HEK293 (cell line): ENCODE data around the gene TRIM72.

ENCODE experiments used
- CTCF ChIA-PET: fragments of 350-600 bp; formaldehyde crosslinking; extraction: SDS; loops from one replicate; lab custom pipeline; 2021; ENCODE audit warnings: antibody characterized with exemption; lab: Yijun Ruan, JAX
- POLR2A ChIA-PET: fragments of 300-600 bp; formaldehyde crosslinking; extraction: SDS; loops from one replicate; lab custom pipeline; 2020; ENCODE audit warnings: antibody characterized with exemption, inconsistent platforms; lab: Yijun Ruan, JAX
- H3K27ac ChIP-seq: fragments of 200-500 bp; sonication (Bioruptor generic); 2 replicates; pipeline ENCODE4 v1.5.1; 2014; ENCODE audit warnings: low read depth, low read length, control low read depth, inconsistent platforms; ENCODE audit errors: extremely low read depth
- H3K36me3 ChIP-seq, 2 experiments: fragments of 200-500 bp in 1 of 2; sonication (Bioruptor generic) in 1 of 2; 1 replicate in 1 of 2; 2 replicates in 1 of 2; pipeline ENCODE4 v1.5.1; 2014 to 2017; ENCODE audit warnings: inconsistent platforms in 2 of 2, low read length in 2 of 2; ENCODE audit not compliant: control insufficient read depth in 2 of 2, insufficient read depth in 1 of 2
- H3K4me1 ChIP-seq: fragments of 200-500 bp; sonication (Bioruptor generic); 2 replicates; pipeline ENCODE4 v1.5.1; 2014; ENCODE audit warnings: mild to moderate bottlenecking, low read length, inconsistent platforms; ENCODE audit not compliant: control insufficient read depth, insufficient read depth
- H3K4me3 ChIP-seq: 2 replicates; pipeline ENCODE4 v1.5.1; 2011; ENCODE audit warnings: low read depth, mild to moderate bottlenecking, control low read depth, low read length, moderate library complexity
- H3K9me3 ChIP-seq: fragments of 200-500 bp; sonication (Bioruptor generic); 2 replicates; pipeline ENCODE4 v1.5.1; 2014; ENCODE audit warnings: low read depth, low read length, inconsistent platforms; ENCODE audit not compliant: control insufficient read depth, insufficient read depth
- EGR2 ChIP-seq: fragments of 450-650 bp; formaldehyde crosslinking; IDR thresholded peaks from 2 replicates; pipeline ENCODE4 v1.5.1; 2016; ENCODE audit warnings: low read depth, missing biosample characterization, missing genetic modification characterization
- GLIS1 ChIP-seq: fragments of 450-650 bp; formaldehyde crosslinking; IDR thresholded peaks from 2 replicates; pipeline ENCODE4 v1.5.1; 2016; ENCODE audit warnings: missing biosample characterization, missing genetic modification characterization
- GLIS2 ChIP-seq: fragments of 450-650 bp; formaldehyde crosslinking; IDR thresholded peaks from 2 replicates; pipeline ENCODE4 v1.5.1; 2016; ENCODE audit warnings: missing biosample characterization, missing genetic modification characterization
- KLF1 ChIP-seq: fragments of 450-650 bp; formaldehyde crosslinking; IDR thresholded peaks from 2 replicates; pipeline ENCODE4 v1.5.1; 2016; ENCODE audit warnings: missing biosample characterization, missing genetic modification characterization
- KLF9 ChIP-seq: fragments of 450-650 bp; formaldehyde crosslinking; IDR thresholded peaks from 2 replicates; pipeline ENCODE4 v1.5.1; 2016; ENCODE audit warnings: missing biosample characterization, missing genetic modification characterization, low read depth
- TRIM28 ChIP-seq: IDR thresholded peaks from 2 replicates; pipeline ENCODE4 v1.6.1; 2011; ENCODE audit warnings: low read length, control low read depth, borderline replicate concordance
- ZFHX2 ChIP-seq: fragments of 450-650 bp; formaldehyde crosslinking; conservative IDR thresholded peaks from 2 replicates; pipeline ENCODE4 v1.5.1; 2016; ENCODE audit warnings: missing biosample characterization, missing genetic modification characterization
- ZFP37 ChIP-seq: fragments of 450-650 bp; formaldehyde crosslinking; IDR thresholded peaks from 2 replicates; pipeline ENCODE4 v1.5.1; 2016; ENCODE audit warnings: missing biosample characterization, missing genetic modification characterization
- ZNF132 ChIP-seq: fragments of 450-650 bp; formaldehyde crosslinking; IDR thresholded peaks from 2 replicates; pipeline ENCODE4 v1.5.1; 2017; ENCODE audit warnings: missing biosample characterization, missing genetic modification characterization, borderline replicate concordance
- ZNF155 ChIP-seq: fragments of 450-650 bp; formaldehyde crosslinking; IDR thresholded peaks from 2 replicates; pipeline ENCODE4 v1.5.1; 2016; ENCODE audit warnings: missing biosample characterization, missing genetic modification characterization
- ZNF175 ChIP-seq: fragments of 450-650 bp; formaldehyde crosslinking; IDR thresholded peaks from 2 replicates; pipeline ENCODE4 v1.5.1; 2016; ENCODE audit warnings: missing biosample characterization, missing genetic modification characterization
- ZNF2 ChIP-seq: fragments of 450-650 bp; formaldehyde crosslinking; IDR thresholded peaks from 2 replicates; pipeline ENCODE4 v1.5.1; 2016; ENCODE audit warnings: missing biosample characterization, missing genetic modification characterization
- ZNF274 ChIP-seq, 2 experiments: fragments of 200-500 bp in 1 of 2; fragments of 450-650 bp in 1 of 2; sonication (Bioruptor generic) in 1 of 2; formaldehyde crosslinking in 1 of 2; IDR thresholded peaks; 2 replicates each; pipeline versions ENCODE4 v1.5.1 to v1.6.1; 2014 to 2016; ENCODE audit warnings: borderline replicate concordance in 1 of 2, inconsistent platforms in 1 of 2, low read length in 1 of 2, missing biosample characterization in 1 of 2, missing genetic modification characterization in 1 of 2
- ZNF341 ChIP-seq: fragments of 450-650 bp; formaldehyde crosslinking; IDR thresholded peaks from 2 replicates; pipeline ENCODE4; 2016; ENCODE audit warnings: low read depth, missing biosample characterization, missing genetic modification characterization
- ZNF404 ChIP-seq: fragments of 450-650 bp; formaldehyde crosslinking; IDR thresholded peaks from 2 replicates; pipeline ENCODE4 v1.5.1; 2017; ENCODE audit warnings: missing biosample characterization, missing genetic modification characterization
- ZNF521 ChIP-seq: fragments of 450-650 bp; formaldehyde crosslinking; IDR thresholded peaks from 2 replicates; pipeline ENCODE4 v1.5.1; 2017; ENCODE audit warnings: missing biosample characterization, mild to moderate bottlenecking, missing genetic modification characterization
- ZNF530 ChIP-seq: fragments of 450-650 bp; formaldehyde crosslinking; IDR thresholded peaks from 2 replicates; pipeline ENCODE4 v1.5.1; 2016; ENCODE audit warnings: low read depth, missing biosample characterization, missing genetic modification characterization
- ZNF571 ChIP-seq: fragments of 450-650 bp; formaldehyde crosslinking; IDR thresholded peaks from 2 replicates; pipeline ENCODE4 v1.5.0; 2017; ENCODE audit warnings: missing biosample characterization, missing genetic modification characterization
- ZNF776 ChIP-seq: fragments of 450-650 bp; formaldehyde crosslinking; IDR thresholded peaks from 2 replicates; pipeline ENCODE4 v1.5.0; 2017; ENCODE audit warnings: missing biosample characterization, missing genetic modification characterization, borderline replicate concordance
- ZXDB ChIP-seq: fragments of 450-650 bp; formaldehyde crosslinking; IDR thresholded peaks from 2 replicates; pipeline ENCODE4 v1.5.1; 2016; ENCODE audit warnings: missing biosample characterization, missing genetic modification characterization
- TF ChIP-seq, protein P1 (sequence below): fragments of 450-650 bp; formaldehyde crosslinking; IDR thresholded peaks from 2 replicates; pipeline ENCODE4 v1.5.1; 2016; ENCODE audit warnings: missing biosample characterization, missing genetic modification characterization
- TF ChIP-seq, protein P2 (sequence below): fragments of 450-650 bp; formaldehyde crosslinking; IDR thresholded peaks from 2 replicates; pipeline ENCODE4 v1.5.1; 2016; ENCODE audit warnings: missing biosample characterization, missing genetic modification characterization
- TF ChIP-seq, protein P3 (sequence below): fragments of 450-650 bp; formaldehyde crosslinking; IDR thresholded peaks from 2 replicates; pipeline ENCODE4 v1.5.1; 2016; ENCODE audit warnings: missing biosample characterization, missing genetic modification characterization

The TRIM72 gene

DNA sequence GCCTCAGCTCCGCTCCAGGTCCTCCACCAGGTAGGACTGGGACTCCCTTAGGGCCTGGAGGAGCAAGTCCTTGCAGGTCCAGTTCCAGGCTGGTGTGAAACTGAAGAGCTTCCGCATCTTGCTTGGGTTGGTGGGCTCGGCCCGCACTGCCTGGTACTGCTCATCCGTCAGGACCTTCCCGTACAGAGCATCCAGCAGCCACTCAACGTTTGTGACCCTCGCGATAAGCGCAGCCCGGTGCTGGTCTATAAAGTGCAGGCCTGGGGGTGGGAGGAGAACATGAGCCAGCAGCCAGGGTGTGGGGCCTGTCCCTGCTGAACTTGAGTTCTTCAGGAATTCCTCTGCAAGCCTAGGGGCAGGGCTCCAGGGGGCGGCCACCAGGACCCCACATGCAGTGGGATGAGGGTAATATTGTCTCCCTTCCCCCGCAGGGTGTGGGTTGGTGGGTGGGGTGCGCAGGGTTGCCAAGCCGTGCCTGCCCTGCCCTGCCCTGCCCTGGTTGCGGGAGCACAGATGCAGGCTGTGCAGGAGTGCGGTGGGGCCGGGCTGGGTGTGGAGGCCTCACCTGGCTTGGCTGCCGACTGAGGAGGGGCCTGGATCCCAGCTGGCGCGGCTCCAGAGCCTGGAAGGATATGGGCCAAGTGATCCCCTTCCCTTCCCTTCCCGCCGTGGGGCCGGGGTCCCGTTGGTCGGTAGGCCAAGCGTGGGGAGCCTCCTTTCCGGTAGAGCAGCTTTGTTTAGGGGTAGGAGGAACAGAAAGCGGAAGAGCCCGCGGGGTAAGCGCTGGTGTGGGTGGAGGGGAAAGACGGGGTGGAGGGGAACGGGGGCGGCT lies 12.1 kb upstream of the TRIM72 start:
- Histone ChIP-seq H3K4me3 (no peak overlapping the region), H3K36me3 (peaks cover 1 to 24% of the 10 kb centered on the region in 2 experiments; a peak in 2 of 3 replicates), H3K27ac (no peak overlapping the region), H3K9me3 (no peaks in the 10 kb centered on the region), H3K4me1 (no peaks in the 10 kb centered on the region)
- POLR2A ChIA-PET: interaction anchor here (0.5 to 2.2 kb wide), 9 partner anchors 10 to 85 kb away, joined by 3 to 10 read pairs (median 4); partner anchors contain the start of gene FUS
- TF ChIP-seq ZXDB (no peak), ZNF571 (tag by site-specific recombination) (no peak), ZNF521 (tag by site-specific recombination) (no peak), ZNF274 (IDR thresholded peaks at IDR 0.05; ENCODE audit: low read length) (no peak), ZNF274 (tag by site-specific recombination; IDR thresholded peaks at IDR 0.05; ENCODE audit: borderline replicate concordance) (no peak), ZNF2 (tag by site-specific recombination) (0 out of 2 replicates have a peak, but pooled peaks have one; percentile 25), ZNF404 (no peak), ZNF341 (tag by site-specific recombination) (peak; percentile 45; the same call in 1 of the 2 replicates), GLIS1 (tag by site-specific recombination) (peak; percentile 76), ZNF155 (tag by site-specific recombination) (no peak), EGR2 (tag by site-specific recombination) (0 out of 2 replicates have a peak, but pooled peaks have one; percentile 34), ZFHX2 (tag by site-specific recombination) (peak; percentile 39; the same call in 1 of the 2 replicates), ZNF132 (tag by site-specific recombination) (no peak), KLF9 (tag by site-specific recombination) (no peak), ZNF530 (tag by site-specific recombination) (no peak), ZNF776 (tag by site-specific recombination) (no peak), ZFP37 (tag by site-specific recombination) (no peak), KLF1 (tag by site-specific recombination) (peak; percentile 97), ZNF175 (no peak), TRIM28 (no peak), GLIS2 (peak; percentile 62)
- TF ChIP-seq, protein P1, sequence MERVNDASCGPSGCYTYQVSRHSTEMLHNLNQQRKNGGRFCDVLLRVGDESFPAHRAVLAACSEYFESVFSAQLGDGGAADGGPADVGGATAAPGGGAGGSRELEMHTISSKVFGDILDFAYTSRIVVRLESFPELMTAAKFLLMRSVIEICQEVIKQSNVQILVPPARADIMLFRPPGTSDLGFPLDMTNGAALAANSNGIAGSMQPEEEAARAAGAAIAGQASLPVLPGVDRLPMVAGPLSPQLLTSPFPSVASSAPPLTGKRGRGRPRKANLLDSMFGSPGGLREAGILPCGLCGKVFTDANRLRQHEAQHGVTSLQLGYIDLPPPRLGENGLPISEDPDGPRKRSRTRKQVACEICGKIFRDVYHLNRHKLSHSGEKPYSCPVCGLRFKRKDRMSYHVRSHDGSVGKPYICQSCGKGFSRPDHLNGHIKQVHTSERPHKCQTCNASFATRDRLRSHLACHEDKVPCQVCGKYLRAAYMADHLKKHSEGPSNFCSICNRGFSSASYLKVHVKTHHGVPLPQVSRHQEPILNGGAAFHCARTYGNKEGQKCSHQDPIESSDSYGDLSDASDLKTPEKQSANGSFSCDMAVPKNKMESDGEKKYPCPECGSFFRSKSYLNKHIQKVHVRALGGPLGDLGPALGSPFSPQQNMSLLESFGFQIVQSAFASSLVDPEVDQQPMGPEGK: 0 out of 2 replicates have a peak, but pooled peaks have one; percentile 20
- TF ChIP-seq, protein P2, sequence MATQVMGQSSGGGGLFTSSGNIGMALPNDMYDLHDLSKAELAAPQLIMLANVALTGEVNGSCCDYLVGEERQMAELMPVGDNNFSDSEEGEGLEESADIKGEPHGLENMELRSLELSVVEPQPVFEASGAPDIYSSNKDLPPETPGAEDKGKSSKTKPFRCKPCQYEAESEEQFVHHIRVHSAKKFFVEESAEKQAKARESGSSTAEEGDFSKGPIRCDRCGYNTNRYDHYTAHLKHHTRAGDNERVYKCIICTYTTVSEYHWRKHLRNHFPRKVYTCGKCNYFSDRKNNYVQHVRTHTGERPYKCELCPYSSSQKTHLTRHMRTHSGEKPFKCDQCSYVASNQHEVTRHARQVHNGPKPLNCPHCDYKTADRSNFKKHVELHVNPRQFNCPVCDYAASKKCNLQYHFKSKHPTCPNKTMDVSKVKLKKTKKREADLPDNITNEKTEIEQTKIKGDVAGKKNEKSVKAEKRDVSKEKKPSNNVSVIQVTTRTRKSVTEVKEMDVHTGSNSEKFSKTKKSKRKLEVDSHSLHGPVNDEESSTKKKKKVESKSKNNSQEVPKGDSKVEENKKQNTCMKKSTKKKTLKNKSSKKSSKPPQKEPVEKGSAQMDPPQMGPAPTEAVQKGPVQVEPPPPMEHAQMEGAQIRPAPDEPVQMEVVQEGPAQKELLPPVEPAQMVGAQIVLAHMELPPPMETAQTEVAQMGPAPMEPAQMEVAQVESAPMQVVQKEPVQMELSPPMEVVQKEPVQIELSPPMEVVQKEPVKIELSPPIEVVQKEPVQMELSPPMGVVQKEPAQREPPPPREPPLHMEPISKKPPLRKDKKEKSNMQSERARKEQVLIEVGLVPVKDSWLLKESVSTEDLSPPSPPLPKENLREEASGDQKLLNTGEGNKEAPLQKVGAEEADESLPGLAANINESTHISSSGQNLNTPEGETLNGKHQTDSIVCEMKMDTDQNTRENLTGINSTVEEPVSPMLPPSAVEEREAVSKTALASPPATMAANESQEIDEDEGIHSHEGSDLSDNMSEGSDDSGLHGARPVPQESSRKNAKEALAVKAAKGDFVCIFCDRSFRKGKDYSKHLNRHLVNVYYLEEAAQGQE: no peak
- TF ChIP-seq, protein P3, sequence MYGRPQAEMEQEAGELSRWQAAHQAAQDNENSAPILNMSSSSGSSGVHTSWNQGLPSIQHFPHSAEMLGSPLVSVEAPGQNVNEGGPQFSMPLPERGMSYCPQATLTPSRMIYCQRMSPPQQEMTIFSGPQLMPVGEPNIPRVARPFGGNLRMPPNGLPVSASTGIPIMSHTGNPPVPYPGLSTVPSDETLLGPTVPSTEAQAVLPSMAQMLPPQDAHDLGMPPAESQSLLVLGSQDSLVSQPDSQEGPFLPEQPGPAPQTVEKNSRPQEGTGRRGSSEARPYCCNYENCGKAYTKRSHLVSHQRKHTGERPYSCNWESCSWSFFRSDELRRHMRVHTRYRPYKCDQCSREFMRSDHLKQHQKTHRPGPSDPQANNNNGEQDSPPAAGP (tag by site-specific recombination): 0 out of 2 replicates have a peak, but pooled peaks have one; percentile 28
- CTCF ChIA-PET: interaction anchor here (0.5 kb wide), 1 partner anchor 176 kb away, joined by 3 read pairs; no protein-coding TSS in a partner anchor
